IMR-90 (cell line): ENCODE measurements around the gene BPGM. TPM values are rescaled to one million over a fixed set of nuclear protein-coding genes. Genes with fewer than 3 reads are reported as not detected.

Experiments
- ATAC-seq: fragments of 200-7000 bp; cut with Tn5 transposase; 2 replicates; pipeline ENCODE4 v1.9.1; 2020; ENCODE audit warnings: low read depth, mild to moderate bottlenecking, moderate library complexity
- BruUV-seq: library from RNA; stranded (reverse); fragments of 400-500 nt; replicated peaks from 2 replicates; lab custom pipeline; 2021; lab: Mats Ljungman, UMichigan
- CTCF ChIA-PET: fragments of 300-600 bp; formaldehyde crosslinking; extraction: SDS; loops from one replicate; lab custom pipeline; 2021; ENCODE audit warnings: antibody characterized with exemption; lab: Yijun Ruan, JAX
- POLR2A ChIA-PET: fragments of 300-600 bp; sonication (Branson Sonifier 250); formaldehyde crosslinking; loops from one replicate; lab custom pipeline; 2022; ENCODE audit warnings: antibody characterized with exemption; ENCODE audit not compliant: unreplicated experiment; lab: Charles Lee
- DNase-seq: peaks from one replicate; pipeline ENCODE4 v3.0.0; 2013
- H2AFZ ChIP-seq: replicated peaks from 2 replicates; pipeline ENCODE3; 2013; ENCODE audit warnings: low read length, mild to moderate bottlenecking; ENCODE audit not compliant: poor library complexity
- H2AK5ac ChIP-seq: 2 replicates; pipeline ENCODE4 v1.6.1; 2013; ENCODE audit warnings: low read depth, low read length, inconsistent platforms
- H2AK9ac ChIP-seq: replicated peaks from 2 replicates; pipeline ENCODE3; 2013; ENCODE audit warnings: mild to moderate bottlenecking, low read depth, low read length, moderate library complexity; ENCODE audit not compliant: poor library complexity
- H2BK120ac ChIP-seq: 2 replicates; pipeline ENCODE4 v1.6.1; 2013; ENCODE audit warnings: low read depth, low read length, inconsistent platforms
- H2BK15ac ChIP-seq: 3 replicates; pipeline ENCODE4 v1.6.1; 2013; ENCODE audit warnings: low read depth, low read length, inconsistent platforms
- H2BK20ac ChIP-seq: 2 replicates; pipeline ENCODE4 v1.6.1; 2013; ENCODE audit warnings: low read depth, mild to moderate bottlenecking, inconsistent platforms, low read length, moderate library complexity
- H2BK5ac ChIP-seq: 2 replicates; pipeline ENCODE4 v1.6.1; 2013; ENCODE audit warnings: mild to moderate bottlenecking, low read depth, low read length, inconsistent platforms; ENCODE audit not compliant: poor library complexity, severe bottlenecking
- H3K14ac ChIP-seq: replicated peaks from 2 replicates; pipeline ENCODE4 v1.6.1; 2013; ENCODE audit warnings: low read depth, low read length, inconsistent platforms
- H3K18ac ChIP-seq: 2 replicates; pipeline ENCODE4 v1.6.1; 2013; ENCODE audit warnings: low read depth, low read length, control low read depth
- H3K23ac ChIP-seq: 2 replicates; pipeline ENCODE4 v1.6.1; 2013; ENCODE audit warnings: low read depth, low read length, inconsistent platforms
- H3K27ac ChIP-seq: 2 replicates; pipeline ENCODE4 v1.5.1; 2013; ENCODE audit warnings: mild to moderate bottlenecking, control low read depth, low read length; ENCODE audit not compliant: insufficient read depth
- H3K27me3 ChIP-seq: 2 replicates; pipeline ENCODE4 v1.6.1; 2013; ENCODE audit warnings: low read length; ENCODE audit not compliant: control insufficient read depth, insufficient read depth
- H3K36me3 ChIP-seq: 2 replicates; pipeline ENCODE4 v1.6.1; 2013; ENCODE audit warnings: low read length, mixed read lengths; ENCODE audit not compliant: control insufficient read depth, insufficient read depth
- H3K4ac ChIP-seq: 2 replicates; pipeline ENCODE4 v1.6.1; 2013; ENCODE audit warnings: low read depth, low read length, inconsistent platforms
- H3K4me1 ChIP-seq: 2 replicates; pipeline ENCODE4 v1.6.1; 2013; ENCODE audit warnings: low read length, mixed read lengths; ENCODE audit not compliant: control insufficient read depth, insufficient read depth
- H3K4me2 ChIP-seq: 2 replicates; pipeline ENCODE4 v1.6.1; 2013; ENCODE audit warnings: low read depth, mild to moderate bottlenecking, control low read depth, low read length, moderate library complexity
- H3K4me3 ChIP-seq: 2 replicates; pipeline ENCODE4 v1.5.1; 2013; ENCODE audit warnings: low read depth, mild to moderate bottlenecking, control low read depth, low read length, moderate library complexity; ENCODE audit not compliant: insufficient read depth
- H3K56ac ChIP-seq: 2 replicates; pipeline ENCODE4 v1.6.1; 2013; ENCODE audit warnings: low read length, inconsistent platforms; ENCODE audit not compliant: insufficient read depth; ENCODE audit errors: extremely low read depth
- H3K79me1 ChIP-seq, 2 experiments: 2 replicates each; pipeline ENCODE4 v1.6.1; 2013; ENCODE audit warnings: low read length in 2 of 2, inconsistent platforms in 1 of 2, low read depth in 1 of 2
- H3K9ac ChIP-seq: 2 replicates; pipeline ENCODE4 v1.6.1; 2013; ENCODE audit warnings: low read depth, low read length, control low read depth
- H3K9me1 ChIP-seq: 2 replicates; pipeline ENCODE4 v1.6.1; 2013; ENCODE audit warnings: low read length, inconsistent platforms; ENCODE audit not compliant: insufficient read depth
- H3K9me3 ChIP-seq: 2 replicates; pipeline ENCODE4 v1.6.1; 2013; ENCODE audit warnings: low read length; ENCODE audit not compliant: control insufficient read depth, insufficient read depth
- H4K20me1 ChIP-seq: 2 replicates; pipeline ENCODE4 v1.6.1; 2013; ENCODE audit warnings: low read length, inconsistent platforms; ENCODE audit not compliant: insufficient read depth
- H4K5ac ChIP-seq: 2 replicates; pipeline ENCODE4 v1.6.1; 2013; ENCODE audit warnings: mild to moderate bottlenecking, low read depth, low read length, control low read depth
- H4K8ac ChIP-seq, 2 experiments: 2 replicates each; pipeline ENCODE4 v1.6.1; 2013; ENCODE audit warnings: low read depth in 2 of 2, low read length in 2 of 2, control low read depth in 1 of 2, inconsistent platforms in 1 of 2
- H4K91ac ChIP-seq: 2 replicates; pipeline ENCODE4 v1.6.1; 2013; ENCODE audit warnings: low read depth, low read length, inconsistent platforms; ENCODE audit not compliant: insufficient read depth
- MAFK ChIP-seq: IDR thresholded peaks from 2 replicates; pipeline ENCODE4 v1.6.1; 2012; ENCODE audit warnings: low read depth, low read length, improper control_type of control experiment
- WGBS, 2 experiments: methylation state at CpG; one replicate each; pipeline versions ENCODE4 v1.1.5 to v1.1.7; 2013; ENCODE audit warnings: missing lambda C conversion rate in 2 of 2; ENCODE audit not compliant: insufficient read length in 1 of 2; ENCODE audit errors: extremely low coverage in 2 of 2; 5-methylcytosine and 5-hydroxymethylcytosine counted together
- dilution Hi-C: fragments of 300-500 bp; cut with HindIII; formaldehyde crosslinking; loops from one replicate; pipeline ENCODE4 v1.14.3; 2018; ENCODE audit warnings: low sequenced_read_pairs; ENCODE audit not compliant: unreplicated experiment
- in situ Hi-C: fragments of 300-500 bp; cut with MboI; formaldehyde crosslinking; loops from 3 replicates; pipeline ENCODE4 v1.14.3; 2019; ENCODE audit warnings: low sequenced_read_pairs, inconsistent platforms, mixed read lengths
- intact Hi-C: fragments of 100-400 bp; cut with micrococcal nuclease; formaldehyde crosslinking; loops from 2 replicates; pipeline ENCODE4 v1.10.0; 2022
- polyA plus RNA-seq, 3 experiments: library from polyadenylated mRNA; depleted of rRNA; stranded (reverse); fragments of >200 nt; gene quantifications; 2 replicates each; pipeline ENCODE4 v1.2.3, GENCODE V29; 2012; ENCODE audit warnings: low replicate concordance in 1 of 3
- total RNA-seq: library from RNA; depleted of rRNA; stranded (reverse); fragments of >200 nt; gene quantifications from 2 replicates; pipeline ENCODE4 v1.2.3, GENCODE V29; 2012
- TF ChIP-seq, protein P1 (sequence below): fragments of 150-350 bp; IDR thresholded peaks from 2 replicates; pipeline ENCODE4 v1.6.1; 2017; ENCODE audit warnings: mild to moderate bottlenecking, antibody characterized with exemption, low read length, low read depth

The BPGM gene
- total and polyA plus RNA-seq, 2 of the 4 experiments (the other 2 are of a cell fraction): 18.8 to 20.0 TPM

DNA sequence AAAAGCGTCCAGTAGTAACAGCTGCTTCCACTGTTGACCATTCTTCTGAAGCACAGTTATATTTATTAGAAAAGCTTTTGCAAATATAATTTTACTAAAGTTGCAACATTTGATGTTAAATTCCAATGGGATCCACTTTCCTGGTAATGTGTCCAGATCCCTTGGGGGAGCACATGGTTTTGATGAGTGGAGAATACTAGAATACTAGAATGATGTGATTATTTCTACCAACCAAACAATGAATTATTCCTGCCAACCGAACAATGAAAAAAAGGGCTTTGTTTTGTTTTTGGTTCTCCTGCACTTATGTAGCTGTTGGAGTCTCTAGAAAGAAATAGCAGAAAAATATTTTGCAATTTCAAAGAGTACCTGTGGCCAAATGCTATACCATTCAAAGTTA is 59.1 kb downstream of the BPGM start:
- no peaks in the 10 kb centered on the region for H3K9me3 ChIP-seq
- no peaks in the 10 kb centered on the region for H3K27me3 ChIP-seq
- H3K56ac ChIP-seq: no peak overlapping the region
- H2BK5ac ChIP-seq: no peak overlapping the region
- no peak overlapping the region for H2AK9ac ChIP-seq
- no peak overlapping the region for H4K8ac ChIP-seq
- no TSS peak for BruUV-seq
- no peak for DNase-seq
- H3K79me1 ChIP-seq: no peaks in the 10 kb centered on the region
- ChIA-PET POLR2A (no interaction called here), CTCF (no interaction called here)
- no peak overlapping the region for H3K4me2 ChIP-seq
- H3K27ac ChIP-seq: no peak overlapping the region
- H4K91ac ChIP-seq: no peak overlapping the region
- H4K20me1 ChIP-seq: no peaks in the 10 kb centered on the region
- 0 out of 2 replicates have a peak overlapping the region, but pooled peaks have one; percentile 21 for H2AK5ac ChIP-seq
- H4K5ac ChIP-seq: no peak overlapping the region
- H3K4me3 ChIP-seq: no peak overlapping the region
- H3K36me3 ChIP-seq: no peaks in the 10 kb centered on the region
- no peak overlapping the region for H3K23ac ChIP-seq
- no peaks in the 10 kb centered on the region for H3K9me1 ChIP-seq
- TF ChIP-seq, protein P1, sequence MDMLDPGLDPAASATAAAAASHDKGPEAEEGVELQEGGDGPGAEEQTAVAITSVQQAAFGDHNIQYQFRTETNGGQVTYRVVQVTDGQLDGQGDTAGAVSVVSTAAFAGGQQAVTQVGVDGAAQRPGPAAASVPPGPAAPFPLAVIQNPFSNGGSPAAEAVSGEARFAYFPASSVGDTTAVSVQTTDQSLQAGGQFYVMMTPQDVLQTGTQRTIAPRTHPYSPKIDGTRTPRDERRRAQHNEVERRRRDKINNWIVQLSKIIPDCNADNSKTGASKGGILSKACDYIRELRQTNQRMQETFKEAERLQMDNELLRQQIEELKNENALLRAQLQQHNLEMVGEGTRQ: no peak
- TF ChIP-seq MAFK: no peak
- no peak overlapping the region for H2BK120ac ChIP-seq
- H2AFZ ChIP-seq: no peak overlapping the region
- no peaks in the 10 kb centered on the region for H3K4me1 ChIP-seq
- no peak overlapping the region for H3K4ac ChIP-seq
- H3K14ac ChIP-seq: no peak overlapping the region
- WGBS, 2 experiments: no CpG with 5 or more reads among the region's 2 CpGs
- in situ Hi-C loops: no loop called here
- dilution Hi-C loops: no loop called here
- H2BK20ac ChIP-seq: no peak overlapping the region
- intact Hi-C loops: no loop called here
- no peak overlapping the region for H3K9ac ChIP-seq
- ATAC-seq: no peak
- H3K18ac ChIP-seq: no peak overlapping the region
- H2BK15ac ChIP-seq: 0 out of 3 replicates have a peak overlapping the region, but pooled peaks have one; percentile 45
